Measurements from ENCODE around the gene ZNF600.

GRCh38 chr19:52734893-52735661, 51.5 kb downstream of the ZNF600 start, which contains the start of gene ZNF611:
- TF ChIP-seq CTCF (IDR thresholded peaks at IDR 0.05) (peak; percentile 46 to 88 (median 74)), POLR2A (IDR thresholded peaks at IDR 0.05) (peak; percentile 47 to 90 (median 87))

Measured in body of pancreas (tissue), 4 donors.